Testis (tissue), 3 donors: ENCODE data around the gene DGLUCY. TPM values are rescaled to one million over a fixed set of nuclear protein-coding genes. Genes with fewer than 3 reads are reported as not detected.
A peak's percentile ranks its signal among the peaks of the same experiment; 100 is the strongest.

Experiments
- DNase-seq: peaks from one replicate; pipeline ENCODE4 v3.0.0-alpha.2; 2019
- H3K27ac ChIP-seq, 2 donors: fragments of 200-600 bp; sonication (generic); one replicate each; pipeline ENCODE4 v1.5.1; 2019
- H3K27me3 ChIP-seq: fragments of 200-600 bp; sonication (generic); one replicate; pipeline ENCODE4 v1.5.1; 2019
- H3K36me3 ChIP-seq: fragments of 200-600 bp; sonication (generic); one replicate; pipeline ENCODE4 v1.5.1; 2017; ENCODE audit warnings: low read depth; ENCODE audit errors: missing control alignments
- H3K4me1 ChIP-seq: fragments of 200-600 bp; sonication (generic); one replicate; pipeline ENCODE4 v1.5.1; 2019
- H3K4me3 ChIP-seq, 2 donors: fragments of 200-600 bp; sonication (generic); one replicate each; pipeline ENCODE4 v1.5.1; 2017 to 2019
- H3K9me3 ChIP-seq: fragments of 200-600 bp; sonication (generic); one replicate; pipeline ENCODE4 v1.5.1; 2017
- POLR2A ChIP-seq: fragments of 450-650 bp; IDR thresholded peaks from one replicate; pipeline ENCODE4 v1.6.1; 2017; ENCODE audit warnings: antibody characterized with exemption, mild to moderate bottlenecking, moderate library complexity
- WGBS, 2 donors: methylation state at CpG; one replicate each; pipeline ENCODE4 v1.1.5; 2018; 5-methylcytosine and 5-hydroxymethylcytosine counted together
- intact Hi-C: fragments of 100-400 bp; cut with DNase I; formaldehyde crosslinking; loops from one replicate; pipeline ENCODE4 v1.15.1; 2023; ENCODE audit warnings: low total_unique reads
- polyA plus RNA-seq: library from polyadenylated mRNA; stranded (reverse); fragments of 350-450 nt; fragmentation: Illumina TruSeq; extraction: RNeasy Lipid Tissue Mini Kit (QIAGEN cat#74804); gene quantifications from one replicate; pipeline ENCODE4 v1.2.3, GENCODE V29; 2014; ENCODE audit warnings: low read depth, low replicate concordance; ENCODE audit not compliant: insufficient read depth
- total RNA-seq, 2 donors: library from RNA; depleted of rRNA; stranded (reverse); fragments of >200 nt; gene quantifications; one replicate each; pipeline ENCODE4 v1.2.3, GENCODE V29; 2016
- TF ChIP-seq, protein P1 (sequence below), 3 experiments: fragments of 450-650 bp in 2 of 3; fragments of 200-600 bp in 1 of 3; sonication (generic) in 1 of 3; IDR thresholded peaks; one replicate each; pipeline ENCODE4 v1.5.1; 2016 to 2019; ENCODE audit warnings: antibody characterized with exemption in 3 of 3, mild to moderate bottlenecking in 2 of 3, moderate library complexity in 1 of 3

The DGLUCY gene
- total and polyA plus RNA-seq, 3 donors from 2014 or later, result 77.5 to 161 (median 145) TPM

DNA sequence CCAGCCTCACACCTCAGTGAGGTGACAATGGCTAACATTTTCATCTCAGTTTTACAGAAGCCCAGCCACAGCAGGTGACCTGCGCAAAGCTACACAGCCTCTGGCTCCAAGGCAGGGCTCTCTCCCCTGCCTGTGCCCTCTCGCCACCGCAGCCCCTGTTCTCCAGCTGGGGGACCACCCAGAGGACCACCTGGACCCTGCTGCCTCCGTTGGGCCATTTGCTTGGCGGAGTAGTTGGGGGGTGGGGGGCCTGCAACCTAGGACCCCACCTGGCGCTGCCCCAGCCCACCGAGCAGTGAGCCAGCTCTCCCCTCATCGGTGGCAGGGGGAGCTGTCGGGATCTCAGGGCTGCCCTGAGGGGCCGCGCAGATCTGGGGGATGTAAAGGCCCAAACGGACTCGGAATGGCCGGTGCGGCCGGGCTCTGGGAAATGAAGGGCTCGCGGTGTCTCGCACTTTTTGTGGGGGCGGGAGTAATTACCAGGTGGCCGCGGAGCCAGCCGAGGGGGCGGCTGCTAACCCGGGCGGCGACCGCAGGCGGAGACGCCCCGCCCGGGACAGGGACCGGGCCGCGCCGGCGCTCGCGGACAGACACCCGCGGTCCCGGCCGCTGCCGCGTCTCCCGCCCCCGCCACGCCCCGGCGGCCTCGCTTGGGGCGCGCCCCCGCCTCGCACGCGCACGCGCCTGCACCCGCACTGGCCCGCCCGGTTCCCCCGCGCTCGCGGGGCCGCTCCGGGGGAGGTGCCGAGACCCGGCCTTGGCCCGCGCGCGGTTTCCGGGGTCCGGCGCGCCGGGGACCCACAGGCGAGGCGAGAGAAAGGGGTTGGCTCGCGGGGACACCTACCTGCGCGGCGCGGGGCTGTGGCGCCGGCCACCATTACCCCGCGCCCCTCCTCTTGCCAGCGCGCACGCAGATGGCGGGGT lies 139.3 kb downstream of the DGLUCY start:
- WGBS, 2 donors, result 6% methylated on average over 46 of the region's 95 CpGs; no CpG with 5 or more reads in 1 of the 2 donors
- intact Hi-C loops, result no loop called here
- H3K4me1 ChIP-seq, result peaks cover 13% of the 10 kb centered on the region

DNA sequence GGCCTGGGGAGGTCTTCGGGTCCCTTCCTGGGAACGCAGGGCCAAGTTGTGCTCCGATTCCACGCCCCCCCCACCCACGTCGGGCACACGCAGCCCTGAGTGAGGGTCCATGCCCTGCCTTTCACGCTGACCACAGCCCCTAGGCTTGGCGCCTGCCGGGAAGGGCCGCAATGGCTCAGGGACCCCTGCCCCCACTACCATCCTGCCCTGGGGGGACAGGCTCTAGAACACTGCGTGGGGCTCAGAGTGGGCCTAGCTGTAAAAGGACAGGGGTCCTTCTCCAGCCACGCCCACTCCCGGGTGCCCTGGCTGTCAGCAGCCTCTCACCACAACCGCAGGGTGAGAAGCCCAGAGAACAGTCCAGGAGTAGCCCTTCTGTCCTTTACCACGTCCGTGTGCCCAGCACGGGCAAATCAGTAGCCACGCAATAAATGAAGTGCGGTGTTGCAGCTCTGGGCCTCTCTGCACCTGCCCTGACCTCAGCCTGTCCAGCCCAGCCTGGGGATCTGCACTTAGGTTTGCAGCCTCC lies 140.0 kb downstream of the DGLUCY start:
- TF ChIP-seq POLR2A, result no peak
- TF ChIP-seq, protein P1, sequence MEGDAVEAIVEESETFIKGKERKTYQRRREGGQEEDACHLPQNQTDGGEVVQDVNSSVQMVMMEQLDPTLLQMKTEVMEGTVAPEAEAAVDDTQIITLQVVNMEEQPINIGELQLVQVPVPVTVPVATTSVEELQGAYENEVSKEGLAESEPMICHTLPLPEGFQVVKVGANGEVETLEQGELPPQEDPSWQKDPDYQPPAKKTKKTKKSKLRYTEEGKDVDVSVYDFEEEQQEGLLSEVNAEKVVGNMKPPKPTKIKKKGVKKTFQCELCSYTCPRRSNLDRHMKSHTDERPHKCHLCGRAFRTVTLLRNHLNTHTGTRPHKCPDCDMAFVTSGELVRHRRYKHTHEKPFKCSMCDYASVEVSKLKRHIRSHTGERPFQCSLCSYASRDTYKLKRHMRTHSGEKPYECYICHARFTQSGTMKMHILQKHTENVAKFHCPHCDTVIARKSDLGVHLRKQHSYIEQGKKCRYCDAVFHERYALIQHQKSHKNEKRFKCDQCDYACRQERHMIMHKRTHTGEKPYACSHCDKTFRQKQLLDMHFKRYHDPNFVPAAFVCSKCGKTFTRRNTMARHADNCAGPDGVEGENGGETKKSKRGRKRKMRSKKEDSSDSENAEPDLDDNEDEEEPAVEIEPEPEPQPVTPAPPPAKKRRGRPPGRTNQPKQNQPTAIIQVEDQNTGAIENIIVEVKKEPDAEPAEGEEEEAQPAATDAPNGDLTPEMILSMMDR (IDR thresholded peaks at IDR 0.05), result no peak
- 37 to 42% methylated on average over 8 to 14 of the region's 20 CpGs for WGBS, 2 donors
- Histone ChIP-seq H3K4me1 (peaks cover 13% of the 10 kb centered on the region), H3K36me3 (no peaks in the 10 kb centered on the region), H3K9me3 (no peaks in the 10 kb centered on the region), H3K27ac (peak overlapping the region in 1 of 2 donors; percentile 71), H3K4me3 (peak overlapping the region; percentile 65 to 66), H3K27me3 (no peaks in the 10 kb centered on the region)
- DNase-seq, result no peak
- intact Hi-C loops, result no loop called here

More for the DNA sequence above, 139.3 kb downstream of the DGLUCY start:
- TF ChIP-seq, protein P1 (IDR thresholded peaks at IDR 0.05), result no peak
- no peak for TF ChIP-seq POLR2A
- Histone ChIP-seq H3K27me3 (no peaks in the 10 kb centered on the region), H3K9me3 (no peaks in the 10 kb centered on the region), H3K36me3 (no peaks in the 10 kb centered on the region), H3K27ac (peak overlapping the region; percentile 59 to 71), H3K4me3 (peak overlapping the region; percentile 65 to 66)
- DNase-seq, result peak; percentile 51

DNA sequence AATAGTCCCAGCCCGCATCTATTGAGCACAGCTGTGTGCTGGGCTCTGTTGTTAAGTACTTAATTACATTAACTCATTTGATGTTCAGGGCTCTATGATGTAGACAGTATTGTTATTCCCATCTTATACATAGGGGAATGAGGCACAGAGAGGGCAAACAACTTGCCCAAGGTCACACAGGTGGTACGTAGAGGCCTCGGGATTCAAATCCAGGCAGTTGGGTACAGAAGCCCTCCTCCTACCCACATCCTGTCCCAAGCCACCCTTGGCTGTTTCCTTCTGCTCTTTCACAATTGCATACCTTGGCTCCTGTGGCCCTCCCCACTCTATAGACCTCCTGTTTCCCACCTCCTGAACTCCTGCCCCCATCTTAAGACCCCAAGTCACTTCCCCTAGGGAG lies 140.6 kb downstream of the DGLUCY start:
- 59 to 66% methylated on average over 3 of the region's 3 CpGs for WGBS, 2 donors
- Histone ChIP-seq H3K9me3 (no peaks in the 10 kb centered on the region), H3K4me3 (no peak overlapping the region), H3K4me1 (peaks cover 13% of the 10 kb centered on the region), H3K27me3 (no peaks in the 10 kb centered on the region), H3K27ac (no peak overlapping the region), H3K36me3 (no peaks in the 10 kb centered on the region)
- intact Hi-C loops, result no loop called here
- TF ChIP-seq, protein P1 (IDR thresholded peaks at IDR 0.05), result no peak
- no peak for TF ChIP-seq POLR2A
- no peak for DNase-seq

DNA sequence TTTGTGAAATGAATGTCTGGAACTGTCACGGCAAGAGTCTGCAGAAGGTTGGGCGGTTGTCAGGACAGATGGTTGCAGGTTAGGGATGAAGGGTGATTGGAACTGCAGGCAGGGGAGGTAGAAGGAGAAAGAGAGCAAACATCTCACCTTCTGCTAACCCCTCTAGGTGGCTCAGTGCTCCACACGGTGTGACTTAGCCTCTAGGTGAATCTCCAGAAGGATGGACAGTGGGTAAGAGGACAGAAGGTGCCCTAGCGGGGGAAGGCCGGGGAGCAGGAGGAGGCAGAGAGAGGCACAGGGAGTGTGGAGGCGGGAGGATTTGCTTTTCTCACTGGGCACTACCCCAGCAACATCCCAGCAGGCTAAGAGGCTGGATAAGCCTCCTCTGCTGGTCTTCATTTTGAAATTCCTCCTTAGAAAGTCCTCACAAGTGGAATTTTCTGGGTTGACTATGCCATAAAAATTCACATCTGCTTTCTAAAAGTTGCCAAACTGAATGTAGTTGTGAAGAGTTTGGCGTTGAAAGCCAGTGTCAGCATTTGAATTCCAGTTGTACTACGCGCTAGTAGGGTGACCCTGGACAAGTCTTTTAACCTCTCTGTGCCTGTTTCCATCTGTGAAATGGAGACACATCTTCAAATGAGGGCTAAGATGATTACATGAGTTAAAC lies 141.3 kb downstream of the DGLUCY start:
- no peaks in the 10 kb centered on the region for H3K36me3 ChIP-seq
- TF ChIP-seq, protein P1 (IDR thresholded peaks at IDR 0.05), result no peak
- no peak for TF ChIP-seq POLR2A
- H3K9me3 ChIP-seq, result no peaks in the 10 kb centered on the region
- H3K4me3 ChIP-seq, result no peak overlapping the region
- H3K27ac ChIP-seq, result no peak overlapping the region
- H3K27me3 ChIP-seq, result no peaks in the 10 kb centered on the region
- 78 to 79% methylated on average over 9 of the region's 9 CpGs for WGBS, 2 donors
- no peak for DNase-seq
- intact Hi-C loops, result no loop called here
- H3K4me1 ChIP-seq, result peaks cover 13% of the 10 kb centered on the region
